ENCODE data around the gene AP1G2. TPM values are rescaled to one million over a fixed set of nuclear protein-coding genes. Genes with fewer than 3 reads are reported as not detected.

Gene AP1G2
- total RNA-seq, 1 donor from 2014 or later = 156 TPM

- Mint-ChIP-seq H3K4me1 (ENCODE audit: unreplicated experiment) (peaks cover 16% of the 10 kb centered on the region), H3K27me3 (no peaks in the 10 kb centered on the region), H3K4me3 (no peak overlapping the region), H3K27ac (no peak overlapping the region), H3K36me3 (peaks cover 6% of the 10 kb centered on the region), H3K9me3 (no peaks in the 10 kb centered on the region)
- no peak for DNase-seq (ENCODE audit: extremely low spot score, unreplicated experiment)
- TF ChIP-seq CTCF (conservative IDR thresholded peaks at IDR 0.05) = peak; percentile 52
Measured at GRCh38 chr14:23528555-23528954, 39.0 kb downstream of the AP1G2 start.

- no peak for DNase-seq (ENCODE audit: extremely low spot score, unreplicated experiment)
- Mint-ChIP-seq H3K27ac (no peak overlapping the region), H3K9me3 (no peaks in the 10 kb centered on the region), H3K36me3 (peaks cover 6% of the 10 kb centered on the region), H3K4me1 (ENCODE audit: unreplicated experiment) (peaks cover 16% of the 10 kb centered on the region), H3K4me3 (no peak overlapping the region), H3K27me3 (no peaks in the 10 kb centered on the region)
- TF ChIP-seq CTCF (conservative IDR thresholded peaks at IDR 0.05) = no peak
Measured at GRCh38 chr14:23525611-23526010, 42.0 kb downstream of the AP1G2 start.

GRCh38 chr14:23524954-23525353 is 42.6 kb downstream of the AP1G2 start:
- DNase-seq (ENCODE audit: extremely low spot score, unreplicated experiment) = no peak
- no peak overlapping the region for H3K4me3 Mint-ChIP-seq
- H3K27ac Mint-ChIP-seq = no peak overlapping the region
- no peaks in the 10 kb centered on the region for H3K9me3 Mint-ChIP-seq
- H3K27me3 Mint-ChIP-seq = no peaks in the 10 kb centered on the region
- no peak for TF ChIP-seq CTCF (conservative IDR thresholded peaks at IDR 0.05)
- H3K4me1 Mint-ChIP-seq (ENCODE audit: unreplicated experiment) = peaks cover 10% of the 10 kb centered on the region
- peaks cover 6% of the 10 kb centered on the region for H3K36me3 Mint-ChIP-seq

GRCh38 chr14:23523229-23524016 is 44.2 kb downstream of the AP1G2 start:
- H3K4me1 Mint-ChIP-seq (ENCODE audit: unreplicated experiment) = peaks cover 9% of the 10 kb centered on the region
- no peak for TF ChIP-seq CTCF (conservative IDR thresholded peaks at IDR 0.05)
- H3K27me3 Mint-ChIP-seq = no peaks in the 10 kb centered on the region
- no peak for DNase-seq (ENCODE audit: extremely low spot score, unreplicated experiment)
- no peaks in the 10 kb centered on the region for H3K9me3 Mint-ChIP-seq
- H3K36me3 Mint-ChIP-seq = peaks cover 7% of the 10 kb centered on the region
- no peak overlapping the region for H3K27ac Mint-ChIP-seq
- no peak overlapping the region for H3K4me3 Mint-ChIP-seq

GRCh38 chr14:23522643-23523198 is 44.9 kb downstream of the AP1G2 start:
- Mint-ChIP-seq H3K9me3 (no peaks in the 10 kb centered on the region), H3K27me3 (no peaks in the 10 kb centered on the region), H3K36me3 (peaks cover 4% of the 10 kb centered on the region), H3K27ac (no peak overlapping the region), H3K4me1 (ENCODE audit: unreplicated experiment) (peaks cover 5% of the 10 kb centered on the region), H3K4me3 (no peak overlapping the region)
- no peak for TF ChIP-seq CTCF (conservative IDR thresholded peaks at IDR 0.05)
- DNase-seq (ENCODE audit: extremely low spot score, unreplicated experiment) = no peak

Measured in type B pancreatic cell (in vitro differentiated cells).